A673 (cell line): ENCODE data around the gene ADAMTSL1.

Source experiments
- EZH2 ChIP-seq: fragments of 200-600 bp; sonication (generic); IDR thresholded peaks from 2 replicates; pipeline ENCODE4 v1.6.1; 2017; ENCODE audit warnings: borderline replicate concordance, low read depth, mild to moderate bottlenecking, mixed read lengths, antibody characterized with exemption, low read length; ENCODE audit not compliant: poor library complexity, severe bottlenecking
- TF ChIP-seq, protein P1 (sequence below): fragments of 300-800, 200-600 bp; sonication (generic); conservative IDR thresholded peaks from 2 replicates; pipeline ENCODE4 v1.5.1; 2017; ENCODE audit warnings: low read depth, mild to moderate bottlenecking, antibody characterized with exemption, low read length, moderate library complexity, mixed read lengths

DNA sequence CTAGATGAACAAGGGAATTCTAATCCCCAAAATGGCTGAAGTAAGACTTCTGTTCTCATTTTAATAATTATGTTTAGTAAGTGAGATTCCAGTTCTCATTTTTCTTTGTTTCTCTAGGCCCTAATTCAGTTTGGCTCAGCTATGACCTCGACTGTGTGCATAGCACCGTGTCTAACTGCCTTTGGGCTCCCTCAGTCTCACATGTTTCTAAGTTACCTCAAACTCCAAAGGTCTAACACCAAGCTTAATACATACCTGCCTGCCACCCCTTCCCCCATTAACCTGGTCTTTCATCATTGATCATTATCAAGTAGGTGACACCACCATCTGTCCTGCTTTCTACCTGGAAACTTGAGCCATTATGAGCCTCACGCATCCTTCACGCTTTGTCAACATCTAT lies 285.9 kb downstream of the ADAMTSL1 start:
- TF ChIP-seq, protein P1, sequence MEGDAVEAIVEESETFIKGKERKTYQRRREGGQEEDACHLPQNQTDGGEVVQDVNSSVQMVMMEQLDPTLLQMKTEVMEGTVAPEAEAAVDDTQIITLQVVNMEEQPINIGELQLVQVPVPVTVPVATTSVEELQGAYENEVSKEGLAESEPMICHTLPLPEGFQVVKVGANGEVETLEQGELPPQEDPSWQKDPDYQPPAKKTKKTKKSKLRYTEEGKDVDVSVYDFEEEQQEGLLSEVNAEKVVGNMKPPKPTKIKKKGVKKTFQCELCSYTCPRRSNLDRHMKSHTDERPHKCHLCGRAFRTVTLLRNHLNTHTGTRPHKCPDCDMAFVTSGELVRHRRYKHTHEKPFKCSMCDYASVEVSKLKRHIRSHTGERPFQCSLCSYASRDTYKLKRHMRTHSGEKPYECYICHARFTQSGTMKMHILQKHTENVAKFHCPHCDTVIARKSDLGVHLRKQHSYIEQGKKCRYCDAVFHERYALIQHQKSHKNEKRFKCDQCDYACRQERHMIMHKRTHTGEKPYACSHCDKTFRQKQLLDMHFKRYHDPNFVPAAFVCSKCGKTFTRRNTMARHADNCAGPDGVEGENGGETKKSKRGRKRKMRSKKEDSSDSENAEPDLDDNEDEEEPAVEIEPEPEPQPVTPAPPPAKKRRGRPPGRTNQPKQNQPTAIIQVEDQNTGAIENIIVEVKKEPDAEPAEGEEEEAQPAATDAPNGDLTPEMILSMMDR, result no peak
- no peak for TF ChIP-seq EZH2
